HEK293 (cell line): ENCODE data around the gene NXPH1.

ENCODE experiments used
- CTCF ChIA-PET: fragments of 350-600 bp; formaldehyde crosslinking; extraction: SDS; loops from one replicate; lab custom pipeline; 2021; ENCODE audit warnings: antibody characterized with exemption; lab: Yijun Ruan, JAX
- POLR2A ChIA-PET: fragments of 300-600 bp; formaldehyde crosslinking; extraction: SDS; loops from one replicate; lab custom pipeline; 2020; ENCODE audit warnings: antibody characterized with exemption, inconsistent platforms; lab: Yijun Ruan, JAX
- H3K27ac ChIP-seq: fragments of 200-500 bp; sonication (Bioruptor generic); 2 replicates; pipeline ENCODE4 v1.5.1; 2014; ENCODE audit warnings: low read depth, low read length, control low read depth, inconsistent platforms; ENCODE audit errors: extremely low read depth
- H3K36me3 ChIP-seq, 2 experiments: fragments of 200-500 bp in 1 of 2; sonication (Bioruptor generic) in 1 of 2; 1 replicate in 1 of 2; 2 replicates in 1 of 2; pipeline ENCODE4 v1.5.1; 2014 to 2017; ENCODE audit warnings: inconsistent platforms in 2 of 2, low read length in 2 of 2; ENCODE audit not compliant: control insufficient read depth in 2 of 2, insufficient read depth in 1 of 2
- H3K4me1 ChIP-seq: fragments of 200-500 bp; sonication (Bioruptor generic); 2 replicates; pipeline ENCODE4 v1.5.1; 2014; ENCODE audit warnings: mild to moderate bottlenecking, low read length, inconsistent platforms; ENCODE audit not compliant: control insufficient read depth, insufficient read depth
- H3K4me3 ChIP-seq: 2 replicates; pipeline ENCODE4 v1.5.1; 2011; ENCODE audit warnings: low read depth, mild to moderate bottlenecking, control low read depth, low read length, moderate library complexity
- H3K9me3 ChIP-seq: fragments of 200-500 bp; sonication (Bioruptor generic); 2 replicates; pipeline ENCODE4 v1.5.1; 2014; ENCODE audit warnings: low read depth, low read length, inconsistent platforms; ENCODE audit not compliant: control insufficient read depth, insufficient read depth
- HIC1 ChIP-seq: fragments of 450-650 bp; formaldehyde crosslinking; IDR thresholded peaks from 2 replicates; pipeline ENCODE4 v1.5.1; 2016; ENCODE audit warnings: missing biosample characterization, missing genetic modification characterization
- HOXC10 ChIP-seq: sonication (generic); formaldehyde crosslinking; IDR thresholded peaks from 2 replicates; pipeline ENCODE4 v1.8.1; 2023; ENCODE audit warnings: mild to moderate bottlenecking, missing genetic modification reagents
- OVOL3 ChIP-seq: fragments of 450-650 bp; formaldehyde crosslinking; IDR thresholded peaks from 2 replicates; pipeline ENCODE4 v1.5.1; 2016; ENCODE audit warnings: missing biosample characterization, missing genetic modification characterization
- PBX3 ChIP-seq: sonication (generic); formaldehyde crosslinking; IDR thresholded peaks from 2 replicates; pipeline ENCODE4 v1.8.1; 2022; ENCODE audit warnings: mild to moderate bottlenecking, moderate library complexity, missing genetic modification reagents
- PRDM1 ChIP-seq: fragments of 450-650 bp; formaldehyde crosslinking; IDR thresholded peaks from 2 replicates; pipeline ENCODE4; 2016; ENCODE audit warnings: missing biosample characterization, missing genetic modification characterization
- PRDM10 ChIP-seq: fragments of 450-650 bp; formaldehyde crosslinking; IDR thresholded peaks from 2 replicates; pipeline ENCODE4 v1.5.1; 2016; ENCODE audit warnings: missing biosample characterization, missing genetic modification characterization
- RBAK ChIP-seq: fragments of 450-650 bp; formaldehyde crosslinking; IDR thresholded peaks from 2 replicates; pipeline ENCODE4 v1.5.1; 2016; ENCODE audit warnings: missing biosample characterization, missing genetic modification characterization
- SP7 ChIP-seq: fragments of 450-650 bp; formaldehyde crosslinking; IDR thresholded peaks from 2 replicates; pipeline ENCODE4 v1.5.1; 2016; ENCODE audit warnings: missing biosample characterization, missing genetic modification characterization
- YY2 ChIP-seq: fragments of 450-650 bp; formaldehyde crosslinking; IDR thresholded peaks from 2 replicates; pipeline ENCODE4 v1.5.1; 2016; ENCODE audit warnings: missing biosample characterization, missing genetic modification characterization
- ZBTB6 ChIP-seq: fragments of 450-650 bp; formaldehyde crosslinking; IDR thresholded peaks from 2 replicates; pipeline ENCODE4 v1.5.1; 2017; ENCODE audit warnings: missing biosample characterization, missing genetic modification characterization
- ZNF114 ChIP-seq: fragments of 450-650 bp; formaldehyde crosslinking; IDR thresholded peaks from 2 replicates; pipeline ENCODE4 v1.5.0; 2017; ENCODE audit warnings: missing biosample characterization, missing genetic modification characterization
- ZNF223 ChIP-seq: fragments of 450-650 bp; formaldehyde crosslinking; IDR thresholded peaks from 2 replicates; pipeline ENCODE4 v1.5.1; 2016; ENCODE audit warnings: missing biosample characterization, missing genetic modification characterization
- ZNF292 ChIP-seq: fragments of 450-650 bp; formaldehyde crosslinking; IDR thresholded peaks from 2 replicates; pipeline ENCODE4 v1.5.1; 2016; ENCODE audit warnings: low read depth, missing biosample characterization, missing genetic modification characterization, borderline replicate concordance
- ZNF311 ChIP-seq: fragments of 450-650 bp; formaldehyde crosslinking; IDR thresholded peaks from 2 replicates; pipeline ENCODE4 v1.5.1; 2017; ENCODE audit warnings: missing biosample characterization, missing genetic modification characterization, borderline replicate concordance
- ZNF37A ChIP-seq: fragments of 450-650 bp; IDR thresholded peaks from 2 replicates; pipeline ENCODE4 v1.5.1; 2018; ENCODE audit warnings: missing biosample characterization, missing genetic modification characterization
- ZNF404 ChIP-seq: fragments of 450-650 bp; formaldehyde crosslinking; IDR thresholded peaks from 2 replicates; pipeline ENCODE4 v1.5.1; 2017; ENCODE audit warnings: missing biosample characterization, missing genetic modification characterization
- ZNF558 ChIP-seq: fragments of 450-650 bp; formaldehyde crosslinking; IDR thresholded peaks from 2 replicates; pipeline ENCODE4 v1.5.1; 2016; ENCODE audit warnings: missing biosample characterization, missing genetic modification characterization
- ZNF704 ChIP-seq: fragments of 450-650 bp; formaldehyde crosslinking; IDR thresholded peaks from 2 replicates; pipeline ENCODE4 v1.5.1; 2016; ENCODE audit warnings: missing biosample characterization, missing genetic modification characterization
- ZNF777 ChIP-seq: fragments of 450-650 bp; formaldehyde crosslinking; IDR thresholded peaks from 2 replicates; pipeline ENCODE4 v1.5.1; 2017; ENCODE audit warnings: missing biosample characterization, missing genetic modification characterization, borderline replicate concordance
- TF ChIP-seq, protein P1 (sequence below): fragments of 450-650 bp; formaldehyde crosslinking; IDR thresholded peaks from 2 replicates; pipeline ENCODE4; 2016; ENCODE audit warnings: missing biosample characterization, missing genetic modification characterization
- TF ChIP-seq, protein P2 (sequence below): IDR thresholded peaks from 2 replicates; pipeline ENCODE4 v1.6.1; 2011; ENCODE audit warnings: mild to moderate bottlenecking, low read depth, low read length, borderline replicate concordance

The NXPH1 gene

DNA sequence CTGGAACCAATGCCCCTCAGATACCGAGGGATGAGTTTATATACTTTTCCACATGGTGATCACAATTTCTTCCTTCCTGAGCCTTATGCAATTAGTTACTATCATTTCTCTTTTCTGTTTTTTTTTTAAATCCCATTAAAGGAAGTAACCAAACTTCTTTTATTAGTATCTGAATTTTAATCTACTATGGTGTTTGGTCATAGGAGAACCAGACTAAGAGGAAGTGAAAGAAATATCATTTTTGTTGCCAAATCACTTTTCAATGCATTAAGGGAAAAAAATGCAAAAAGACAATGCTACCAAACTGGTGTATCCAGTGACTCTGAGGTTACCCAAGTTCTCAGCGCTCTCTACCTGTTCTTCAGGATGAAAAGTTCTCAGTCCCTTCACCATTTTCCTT lies 167.7 kb downstream of the NXPH1 start:
- CTCF ChIA-PET, result interaction anchor here (0.7 kb wide), 1 partner anchor 1525 kb away, joined by 3 read pairs; no protein-coding TSS in a partner anchor
- Histone ChIP-seq H3K27ac (no peak overlapping the region), H3K4me1 (no peaks in the 10 kb centered on the region)
- POLR2A ChIA-PET, result no interaction called here
- no peak for TF ChIP-seq OVOL3 (tag by site-specific recombination)
- no peak for TF ChIP-seq ZNF223 (tag by site-specific recombination)
- no peak for TF ChIP-seq ZNF777 (tag by site-specific recombination)
- TF ChIP-seq ZNF292 (tag by site-specific recombination), result no peak
- TF ChIP-seq PBX3 (CRISPR knock-in tag), result no peak
- no peak for TF ChIP-seq ZNF37A
- no peak for TF ChIP-seq HOXC10 (CRISPR knock-in tag)
- TF ChIP-seq PRDM10 (tag by site-specific recombination), result no peak
- TF ChIP-seq, all 188 proteins: peak for 0
- no peak overlapping the region for H3K4me3 ChIP-seq
- H3K36me3 ChIP-seq, result no peaks in the 10 kb centered on the region
- no peaks in the 10 kb centered on the region for H3K9me3 ChIP-seq

GRCh38 chr7:8605221-8605620 lies 171.8 kb downstream of the NXPH1 start:
- H3K36me3 ChIP-seq, result no peaks in the 10 kb centered on the region
- no peak overlapping the region for H3K27ac ChIP-seq
- H3K4me3 ChIP-seq, result no peak overlapping the region
- H3K9me3 ChIP-seq, result no peaks in the 10 kb centered on the region
- no peaks in the 10 kb centered on the region for H3K4me1 ChIP-seq
- CTCF ChIA-PET, result interaction anchor here (1.1 kb wide), 1 partner anchor 13 kb away, joined by 4 read pairs; no protein-coding TSS in a partner anchor
- POLR2A ChIA-PET, result no interaction called here
- TF ChIP-seq ZNF114 (tag by site-specific recombination) (no peak), PRDM1 (tag by site-specific recombination) (no peak), ZNF558 (tag by site-specific recombination) (no peak), ZNF404 (tag by site-specific recombination) (no peak), ZNF311 (tag by site-specific recombination) (no peak), ZBTB6 (tag by site-specific recombination) (no peak), HIC1 (no peak), RBAK (tag by site-specific recombination) (no peak), SP7 (tag by site-specific recombination) (no peak), YY2 (tag by site-specific recombination) (no peak), ZNF704 (tag by site-specific recombination) (no peak)
- TF ChIP-seq, protein P1, sequence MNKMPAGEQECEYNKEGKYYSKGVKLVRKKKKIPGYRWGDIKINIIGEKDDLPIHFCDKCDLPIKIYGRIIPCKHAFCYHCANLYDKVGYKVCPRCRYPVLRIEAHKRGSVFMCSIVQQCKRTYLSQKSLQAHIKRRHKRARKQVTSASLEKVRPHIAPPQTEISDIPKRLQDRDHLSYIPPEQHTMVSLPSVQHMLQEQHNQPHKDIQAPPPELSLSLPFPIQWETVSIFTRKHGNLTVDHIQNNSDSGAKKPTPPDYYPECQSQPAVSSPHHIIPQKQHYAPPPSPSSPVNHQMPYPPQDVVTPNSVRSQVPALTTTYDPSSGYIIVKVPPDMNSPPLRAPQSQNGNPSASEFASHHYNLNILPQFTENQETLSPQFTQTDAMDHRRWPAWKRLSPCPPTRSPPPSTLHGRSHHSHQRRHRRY (tag by site-specific recombination), result no peak
- TF ChIP-seq, protein P2, sequence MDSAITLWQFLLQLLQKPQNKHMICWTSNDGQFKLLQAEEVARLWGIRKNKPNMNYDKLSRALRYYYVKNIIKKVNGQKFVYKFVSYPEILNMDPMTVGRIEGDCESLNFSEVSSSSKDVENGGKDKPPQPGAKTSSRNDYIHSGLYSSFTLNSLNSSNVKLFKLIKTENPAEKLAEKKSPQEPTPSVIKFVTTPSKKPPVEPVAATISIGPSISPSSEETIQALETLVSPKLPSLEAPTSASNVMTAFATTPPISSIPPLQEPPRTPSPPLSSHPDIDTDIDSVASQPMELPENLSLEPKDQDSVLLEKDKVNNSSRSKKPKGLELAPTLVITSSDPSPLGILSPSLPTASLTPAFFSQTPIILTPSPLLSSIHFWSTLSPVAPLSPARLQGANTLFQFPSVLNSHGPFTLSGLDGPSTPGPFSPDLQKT, result no peak
